BLaER1 (cell line): ENCODE results near the gene TP53AIP1.

Experiments used
- H3K27ac ChIP-seq: shearing (Covaris generic); formaldehyde crosslinking; 2 replicates; pipeline ENCODE4 v1.8.1; 2022
- H3K27me3 ChIP-seq: shearing (Covaris generic); formaldehyde crosslinking; 2 replicates; pipeline ENCODE4 v1.8.1; 2022
- H3K36me3 ChIP-seq: shearing (Covaris generic); formaldehyde crosslinking; 2 replicates; pipeline ENCODE4 v1.8.1; 2022
- H3K4me1 ChIP-seq: shearing (Covaris generic); formaldehyde crosslinking; 2 replicates; pipeline ENCODE4 v1.8.1; 2022
- H3K4me2 ChIP-seq: shearing (Covaris generic); formaldehyde crosslinking; 2 replicates; pipeline ENCODE4 v1.8.1; 2022
- H3K4me3 ChIP-seq: shearing (Covaris generic); formaldehyde crosslinking; 2 replicates; pipeline ENCODE4 v1.8.1; 2022
- H3K9ac ChIP-seq: shearing (Covaris generic); formaldehyde crosslinking; 2 replicates; pipeline ENCODE4 v1.8.1; 2022
- H3K9me3 ChIP-seq: shearing (Covaris generic); formaldehyde crosslinking; 2 replicates; pipeline ENCODE4 v1.8.1; 2022
- H4K20me1 ChIP-seq: shearing (Covaris generic); formaldehyde crosslinking; 2 replicates; pipeline ENCODE4 v1.8.1; 2022
- Cebpa-rat ChIP-seq: shearing (Covaris generic); IDR thresholded peaks from 2 replicates; pipeline ENCODE4 v1.8.1; 2022

Gene TP53AIP1, protein sequence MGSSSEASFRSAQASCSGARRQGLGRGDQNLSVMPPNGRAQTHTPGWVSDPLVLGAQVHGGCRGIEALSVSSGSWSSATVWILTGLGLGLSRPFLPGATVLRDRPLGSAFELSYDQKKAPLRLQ

DNA sequence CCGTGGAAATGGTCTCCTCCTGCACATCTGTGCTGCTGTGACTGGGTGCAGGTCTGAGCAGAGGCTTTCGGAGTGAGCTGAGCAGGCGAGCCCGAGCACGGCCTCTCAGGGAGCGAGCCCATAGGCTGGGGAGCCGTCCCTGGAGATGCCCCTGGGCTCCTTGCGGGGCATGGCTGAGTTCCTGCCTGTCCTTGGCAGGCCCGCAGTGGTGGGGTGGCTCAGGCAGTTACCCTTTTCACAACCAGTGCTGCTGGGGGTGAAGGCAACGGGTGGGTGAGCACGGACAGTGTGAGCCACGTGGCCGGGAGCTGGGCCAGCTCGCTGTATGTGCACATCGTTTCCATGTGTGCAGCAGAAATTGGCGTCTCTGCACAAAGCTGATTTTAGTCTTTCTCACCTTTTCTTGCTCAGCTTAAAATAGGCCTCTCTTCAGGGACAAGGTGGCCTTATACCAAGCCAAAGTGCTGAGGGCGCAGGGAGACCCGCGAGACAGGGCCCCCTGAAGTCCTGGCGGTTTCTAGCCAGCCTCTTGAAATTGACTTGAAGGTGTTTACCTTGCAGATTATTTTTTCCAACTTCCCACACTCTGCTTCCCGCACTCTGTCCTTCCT lies at the start of gene TP53AIP1:
TSS of gene TP53AIP1 (minus strand) at position 55 of the 611 bp plus-strand sequence. CDS start 5,053 bp downstream, outside the sequence.
- Histone ChIP-seq H3K27ac (no peak within 1 kb of the TSS), H3K4me3 (no peak within 1 kb of the TSS), H3K27me3 (no peaks in the 10 kb centered on the region), H4K20me1 (no peaks in the 10 kb centered on the region), H3K9ac (no peak within 1 kb of the TSS), H3K36me3 (no peaks in the 10 kb centered on the region), H3K9me3 (no peaks in the 10 kb centered on the region), H3K4me2 (peak within 1 kb of the TSS; percentile 72), H3K4me1 (peaks cover 68% of the 10 kb centered on the region)
- no peak for TF ChIP-seq Cebpa-rat

DNA sequence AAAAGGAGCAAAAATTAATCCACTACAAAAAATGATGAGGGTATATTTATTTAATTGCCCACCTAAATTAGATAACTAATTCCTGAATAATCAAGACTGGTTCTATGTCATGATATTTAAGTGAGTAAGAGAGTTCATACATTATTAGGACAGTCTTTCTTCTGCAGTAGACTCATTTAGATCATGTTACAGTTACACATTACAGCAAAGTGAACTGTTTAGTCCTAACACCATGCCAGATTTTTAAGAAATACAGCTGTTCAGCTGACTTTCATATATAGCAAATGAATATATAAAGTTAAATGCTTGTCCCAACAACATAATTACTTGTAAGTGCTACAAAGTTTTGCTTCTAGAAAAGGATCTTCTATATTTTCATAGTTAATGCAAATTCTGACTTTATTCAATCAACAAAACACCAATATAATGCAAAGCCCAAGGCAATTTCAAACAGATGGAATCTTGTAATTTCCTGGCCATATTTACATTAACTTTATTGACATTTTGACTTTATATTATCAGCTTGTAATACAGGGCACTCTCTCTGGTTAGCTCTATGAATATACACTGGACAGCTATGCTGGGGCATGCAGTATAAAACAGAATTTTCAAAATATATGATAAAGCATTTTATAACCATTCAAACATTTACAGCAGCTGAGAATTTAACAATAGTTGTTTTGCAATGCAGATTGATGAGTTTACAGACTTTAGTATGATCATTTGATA lies 45.7 kb upstream of the TP53AIP1 start:
- Histone ChIP-seq H3K9ac (no peak overlapping the region), H3K4me3 (no peak overlapping the region), H3K4me2 (no peak overlapping the region), H4K20me1 (no peaks in the 10 kb centered on the region), H3K27ac (no peak overlapping the region), H3K27me3 (no peaks in the 10 kb centered on the region), H3K4me1 (no peaks in the 10 kb centered on the region), H3K36me3 (0 out of 2 replicates have a peak, but pooled peaks cover 4% of the 10 kb centered on the region), H3K9me3 (0 out of 2 replicates have a peak, but pooled peaks cover 3% of the 10 kb centered on the region)
- TF ChIP-seq Cebpa-rat, result no peak

DNA sequence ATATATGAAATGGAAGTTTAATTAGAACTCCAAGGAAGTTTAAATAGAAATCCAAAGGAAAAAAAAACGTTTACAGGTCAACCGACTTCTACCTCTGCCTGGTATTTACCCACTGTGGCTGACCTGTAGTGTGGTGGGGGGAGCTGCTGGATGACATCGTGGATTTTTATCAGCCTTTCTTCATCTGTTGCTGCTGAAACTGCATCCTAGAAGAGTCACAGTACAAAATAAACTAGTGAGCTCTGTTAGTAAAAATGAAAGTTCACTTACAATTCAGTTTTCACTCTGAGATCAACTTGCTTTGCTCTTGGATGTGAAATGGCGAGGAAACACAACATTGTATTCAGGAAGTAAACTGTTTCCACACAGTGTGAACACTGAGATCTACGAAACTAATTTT lies 43.2 kb upstream of the TP53AIP1 start:
- H3K9ac ChIP-seq, result no peak overlapping the region
- no peak overlapping the region for H3K4me2 ChIP-seq
- H3K4me3 ChIP-seq, result no peak overlapping the region
- no peaks in the 10 kb centered on the region for H3K4me1 ChIP-seq
- no peaks in the 10 kb centered on the region for H4K20me1 ChIP-seq
- no peak for TF ChIP-seq Cebpa-rat
- 0 out of 2 replicates have a peak, but pooled peaks cover 3% of the 10 kb centered on the region for H3K9me3 ChIP-seq
- no peak overlapping the region for H3K27ac ChIP-seq
- H3K36me3 ChIP-seq, result 0 out of 2 replicates have a peak, but pooled peaks cover 4% of the 10 kb centered on the region
- no peaks in the 10 kb centered on the region for H3K27me3 ChIP-seq

DNA sequence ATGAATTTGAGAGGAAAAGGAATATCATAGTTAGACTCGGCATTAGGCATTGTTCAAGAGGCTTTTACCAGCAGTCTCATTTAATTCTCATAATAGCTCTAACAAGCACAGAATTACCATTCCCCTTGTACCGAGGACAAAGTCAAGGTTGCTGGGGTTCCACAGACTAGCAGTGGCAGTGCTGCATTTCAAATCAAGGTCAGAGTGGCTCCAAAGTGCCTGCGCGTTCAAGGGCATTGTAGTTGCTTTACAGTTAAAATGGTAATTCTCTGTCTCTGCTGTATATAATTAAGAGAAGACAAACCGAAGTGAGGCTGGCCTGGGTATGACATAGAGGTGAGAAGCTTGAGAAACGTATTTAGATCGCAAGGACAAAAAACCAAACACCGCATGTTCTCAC lies 40.4 kb upstream of the TP53AIP1 start:
- TF ChIP-seq Cebpa-rat, result no peak
- no peak overlapping the region for H3K27ac ChIP-seq
- 0 out of 2 replicates have a peak, but pooled peaks cover 4% of the 10 kb centered on the region for H3K36me3 ChIP-seq
- H4K20me1 ChIP-seq, result no peaks in the 10 kb centered on the region
- no peak overlapping the region for H3K4me2 ChIP-seq
- H3K9me3 ChIP-seq, result no peaks in the 10 kb centered on the region
- no peak overlapping the region for H3K9ac ChIP-seq
- no peaks in the 10 kb centered on the region for H3K27me3 ChIP-seq
- no peak overlapping the region for H3K4me3 ChIP-seq
- no peaks in the 10 kb centered on the region for H3K4me1 ChIP-seq

DNA sequence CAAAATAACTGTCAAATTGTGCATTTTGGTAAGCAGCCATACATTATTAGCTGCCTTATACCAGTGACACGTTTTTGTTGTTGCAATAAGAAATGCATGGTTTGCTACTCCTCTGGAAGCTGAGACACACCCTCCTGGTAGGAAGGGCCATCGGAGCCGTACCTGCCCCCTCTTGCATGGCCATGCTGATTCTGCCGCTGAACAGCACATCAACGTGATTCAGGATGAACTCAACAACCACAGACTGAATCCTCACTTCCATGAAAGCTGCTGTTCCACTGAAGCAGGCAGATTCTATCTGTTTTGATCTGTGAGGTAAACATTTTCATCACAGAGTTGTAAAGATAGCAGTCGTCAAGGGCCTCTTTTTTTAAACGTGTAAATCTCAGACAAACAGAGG lies 38.6 kb upstream of the TP53AIP1 start:
- no peaks in the 10 kb centered on the region for H3K9me3 ChIP-seq
- TF ChIP-seq Cebpa-rat, result no peak
- peaks cover 14% of the 10 kb centered on the region; the same call in 1 of the 2 replicates for H3K36me3 ChIP-seq
- no peak overlapping the region for H3K4me3 ChIP-seq
- no peak overlapping the region for H3K27ac ChIP-seq
- no peaks in the 10 kb centered on the region for H4K20me1 ChIP-seq
- H3K4me1 ChIP-seq, result no peaks in the 10 kb centered on the region
- H3K9ac ChIP-seq, result no peak overlapping the region
- no peak overlapping the region for H3K4me2 ChIP-seq
- no peaks in the 10 kb centered on the region for H3K27me3 ChIP-seq

DNA sequence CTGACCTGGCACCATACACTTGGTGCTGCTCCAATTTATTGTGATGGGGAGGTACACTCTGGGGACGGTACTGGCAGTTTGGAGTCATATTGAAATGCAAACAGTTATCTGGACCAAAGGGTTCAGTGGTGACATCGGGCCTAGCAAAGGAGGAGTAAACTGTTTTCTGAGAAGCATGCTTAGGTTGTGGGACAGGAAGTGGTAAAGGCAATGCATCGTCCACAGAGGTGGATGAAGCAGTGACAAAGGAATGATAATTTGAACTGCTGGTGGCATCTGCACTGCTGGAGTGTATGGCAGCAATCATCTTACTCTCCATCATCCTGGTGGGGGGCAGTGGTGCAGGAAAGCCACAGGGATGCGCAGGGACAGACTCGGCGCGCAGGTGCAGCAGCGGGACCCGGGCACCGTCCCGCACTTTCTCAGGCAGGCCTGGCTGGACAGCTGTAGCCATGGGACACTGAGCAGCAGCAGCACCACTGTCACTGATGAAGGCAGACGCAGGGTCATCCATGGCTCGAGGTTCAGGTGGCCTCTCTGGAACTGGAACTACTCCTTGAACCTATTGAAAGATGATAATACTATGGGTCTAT lies 28.0 kb upstream of the TP53AIP1 start:
- peaks cover 55% of the 10 kb centered on the region for H3K36me3 ChIP-seq
- no peak overlapping the region for H3K27ac ChIP-seq
- no peak overlapping the region for H3K4me3 ChIP-seq
- no peaks in the 10 kb centered on the region for H3K9me3 ChIP-seq
- no peaks in the 10 kb centered on the region for H4K20me1 ChIP-seq
- no peaks in the 10 kb centered on the region for H3K27me3 ChIP-seq
- no peak for TF ChIP-seq Cebpa-rat
- no peak overlapping the region for H3K4me2 ChIP-seq
- peaks cover 8% of the 10 kb centered on the region for H3K4me1 ChIP-seq
- no peak overlapping the region for H3K9ac ChIP-seq

DNA sequence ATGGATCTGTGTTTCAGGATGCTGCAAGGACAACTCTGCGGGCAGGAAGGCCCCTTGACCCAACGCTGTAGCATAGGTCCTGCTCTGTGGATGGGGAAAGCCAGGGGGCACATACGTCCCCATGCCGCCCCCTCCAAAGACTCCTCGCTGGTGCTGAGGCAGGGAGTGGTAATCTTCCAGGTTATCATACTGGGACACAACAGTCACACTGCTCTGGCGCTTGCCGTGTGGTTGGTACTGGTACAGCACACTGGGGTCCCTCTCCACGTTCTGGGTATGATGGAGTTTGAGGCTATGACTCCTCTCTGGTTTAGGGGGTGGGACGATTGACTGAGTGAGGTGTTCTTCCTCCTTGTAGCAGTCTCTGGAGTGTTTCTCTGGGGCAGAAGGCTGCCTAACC lies 26.2 kb upstream of the TP53AIP1 start:
- H3K27me3 ChIP-seq, result no peaks in the 10 kb centered on the region
- no peaks in the 10 kb centered on the region for H3K9me3 ChIP-seq
- H3K4me1 ChIP-seq, result peaks cover 18% of the 10 kb centered on the region
- no peak overlapping the region for H3K27ac ChIP-seq
- peaks cover 46% of the 10 kb centered on the region for H3K36me3 ChIP-seq
- H3K4me3 ChIP-seq, result no peak overlapping the region
- no peaks in the 10 kb centered on the region for H4K20me1 ChIP-seq
- no peak overlapping the region for H3K4me2 ChIP-seq
- TF ChIP-seq Cebpa-rat, result no peak
- H3K9ac ChIP-seq, result no peak overlapping the region

DNA sequence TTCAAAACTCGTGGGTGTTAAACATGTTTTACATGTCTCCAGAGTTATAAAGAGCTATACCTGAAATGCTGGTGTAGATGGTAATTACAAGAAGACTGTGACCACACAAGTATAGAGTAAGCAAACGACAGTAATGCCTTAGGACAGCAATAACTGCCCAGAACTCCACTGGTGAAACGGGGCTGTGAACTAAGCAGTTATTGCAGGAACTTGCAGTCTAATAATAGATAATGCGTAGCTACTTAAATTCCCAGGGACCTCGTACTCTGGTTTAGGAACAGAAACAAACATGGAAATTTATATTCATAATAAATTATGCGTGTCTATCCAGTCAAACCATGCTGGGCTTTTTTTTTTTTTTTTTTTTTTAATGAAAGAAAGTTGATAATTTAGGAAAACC lies 24.9 kb upstream of the TP53AIP1 start:
- Histone ChIP-seq H3K4me3 (no peak overlapping the region), H3K4me1 (peaks cover 14% of the 10 kb centered on the region), H3K9me3 (no peaks in the 10 kb centered on the region), H3K36me3 (peaks cover 34% of the 10 kb centered on the region), H3K9ac (no peak overlapping the region), H3K4me2 (no peak overlapping the region), H3K27ac (no peak overlapping the region), H3K27me3 (no peaks in the 10 kb centered on the region), H4K20me1 (no peaks in the 10 kb centered on the region)
- TF ChIP-seq Cebpa-rat, result no peak

DNA sequence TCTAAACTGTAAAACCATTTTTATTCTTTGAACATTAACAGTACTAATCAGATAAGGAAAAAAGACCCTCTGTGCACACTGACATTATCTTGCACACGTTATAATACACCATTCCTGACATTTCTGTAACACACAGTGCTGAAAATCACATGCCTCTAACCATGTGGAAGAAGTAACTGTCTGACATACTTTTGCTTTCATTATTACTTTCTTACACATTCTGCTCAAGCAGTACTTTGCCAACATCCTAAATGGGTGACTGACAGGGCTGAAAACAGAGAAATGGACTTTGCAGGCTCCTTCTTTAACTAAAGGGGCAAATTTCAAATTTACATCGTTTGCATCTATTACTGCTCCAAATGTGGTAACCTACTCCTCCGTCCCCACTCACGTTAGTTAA lies 22.8 kb upstream of the TP53AIP1 start:
- no peak overlapping the region for H3K9ac ChIP-seq
- no peaks in the 10 kb centered on the region for H4K20me1 ChIP-seq
- H3K4me2 ChIP-seq, result peak overlapping the region; percentile 18; the same call in 1 of the 2 replicates
- H3K36me3 ChIP-seq, result peaks cover 23% of the 10 kb centered on the region
- no peaks in the 10 kb centered on the region for H3K9me3 ChIP-seq
- no peak overlapping the region for H3K27ac ChIP-seq
- no peak for TF ChIP-seq Cebpa-rat
- H3K4me3 ChIP-seq, result no peak overlapping the region
- peaks cover 11% of the 10 kb centered on the region for H3K4me1 ChIP-seq
- no peaks in the 10 kb centered on the region for H3K27me3 ChIP-seq

DNA sequence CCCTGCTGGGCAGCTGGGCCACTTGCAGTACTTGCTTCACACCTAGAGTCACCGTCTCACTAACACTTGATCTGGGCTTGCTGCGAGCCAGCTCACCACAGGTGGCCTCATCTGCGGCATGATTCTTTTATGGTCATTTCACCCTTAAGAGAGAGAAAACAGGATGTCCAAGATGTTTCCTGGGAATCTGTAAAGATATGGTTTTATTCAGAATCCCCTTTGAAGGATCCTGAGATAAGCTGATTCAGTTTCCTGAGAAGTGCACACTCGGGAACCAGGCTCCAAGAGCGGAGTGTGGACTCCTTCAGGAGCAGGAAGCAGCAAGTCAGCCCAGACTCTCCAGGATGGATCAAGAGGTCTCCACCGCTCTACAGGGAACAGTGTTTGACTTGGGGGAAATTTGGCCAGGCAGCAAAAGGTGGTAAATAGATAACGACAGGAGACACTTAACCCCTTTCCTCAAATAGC lies 21.8 kb upstream of the TP53AIP1 start:
- H3K9me3 ChIP-seq, result no peaks in the 10 kb centered on the region
- H3K27ac ChIP-seq, result no peak overlapping the region
- no peaks in the 10 kb centered on the region for H3K27me3 ChIP-seq
- H3K4me3 ChIP-seq, result no peak overlapping the region
- no peak for TF ChIP-seq Cebpa-rat
- peaks cover 11% of the 10 kb centered on the region for H3K4me1 ChIP-seq
- H3K36me3 ChIP-seq, result peaks cover 13% of the 10 kb centered on the region
- no peaks in the 10 kb centered on the region for H4K20me1 ChIP-seq
- H3K9ac ChIP-seq, result no peak overlapping the region
- no peak overlapping the region for H3K4me2 ChIP-seq
